DMS79 treated with DMSO at 0.1 percent for 48 hours (cell line): ENCODE measurements around the gene ATRNL1.
"Not testable (repeated sequence)": the region's sequence is repeated elsewhere in the genome, so short reads cannot be mapped to it uniquely, and the experiment has no call there.

Source experiments
- DNase-seq: peaks from one replicate; lab custom pipeline; 2025; lab: John Stamatoyannopoulos, UW

The ATRNL1 gene

DNA sequence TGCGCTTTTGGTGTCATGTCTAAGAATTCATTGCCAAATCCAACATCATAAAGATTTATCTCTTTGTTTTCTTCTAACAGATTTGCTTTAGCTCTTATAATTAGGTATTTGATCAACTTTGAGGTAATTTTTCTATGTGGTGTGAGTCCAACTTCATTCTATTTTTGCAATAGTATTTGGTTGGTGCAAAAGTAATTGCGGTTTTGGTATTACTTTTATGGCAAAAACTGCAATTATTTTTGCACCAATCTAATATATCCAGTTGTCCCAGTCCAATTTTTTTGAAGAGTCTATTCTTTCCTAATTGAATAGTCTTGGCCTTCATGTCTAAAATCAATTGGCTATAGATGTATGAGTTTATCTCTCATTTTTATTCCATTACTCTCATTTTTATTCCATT lies 535.5 kb downstream of the ATRNL1 start:
- no peak for DNase-seq

GRCh38 chr10:115638246-115638645 lies 545.1 kb downstream of the ATRNL1 start:
- no peak for DNase-seq

DNA sequence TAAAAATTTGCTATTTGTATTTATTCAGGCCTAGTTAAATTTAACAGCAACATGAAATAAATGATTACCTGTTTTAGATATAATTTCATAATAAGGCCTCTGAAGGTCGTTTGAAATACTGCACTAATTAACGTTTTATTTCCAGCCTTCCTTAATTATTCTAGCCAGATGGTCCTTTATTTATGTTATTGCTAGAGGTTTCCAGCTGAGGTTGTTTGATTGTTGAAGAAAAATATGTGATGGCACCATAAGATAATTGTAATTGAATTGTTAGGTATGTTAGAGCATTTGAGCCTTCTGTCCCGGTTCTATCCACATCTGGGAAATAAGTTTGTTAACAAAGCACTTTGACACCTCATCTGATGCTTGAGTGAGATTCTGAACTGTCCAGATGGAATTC lies 556.1 kb downstream of the ATRNL1 start:
- no peak for DNase-seq

DNA sequence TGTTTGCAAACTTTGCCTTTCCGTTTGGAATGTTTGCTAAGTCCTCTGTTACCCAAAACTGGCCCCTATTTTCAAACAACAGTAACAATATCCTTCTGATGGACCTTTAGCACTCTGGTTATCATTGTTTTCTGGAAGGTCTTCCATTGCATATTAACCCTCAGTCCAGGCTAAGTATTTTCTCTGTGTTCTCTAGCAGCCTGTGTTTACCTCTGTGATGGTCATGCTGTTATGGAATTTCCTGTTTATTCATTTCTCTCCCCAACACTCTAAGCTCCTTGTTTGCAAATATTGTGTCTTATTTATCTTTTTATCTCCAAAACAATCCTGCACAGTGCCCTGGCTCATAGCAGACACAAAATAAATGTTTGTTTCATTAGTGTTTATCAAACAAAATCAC lies 560.3 kb downstream of the ATRNL1 start:
- DNase-seq = no peak

DNA sequence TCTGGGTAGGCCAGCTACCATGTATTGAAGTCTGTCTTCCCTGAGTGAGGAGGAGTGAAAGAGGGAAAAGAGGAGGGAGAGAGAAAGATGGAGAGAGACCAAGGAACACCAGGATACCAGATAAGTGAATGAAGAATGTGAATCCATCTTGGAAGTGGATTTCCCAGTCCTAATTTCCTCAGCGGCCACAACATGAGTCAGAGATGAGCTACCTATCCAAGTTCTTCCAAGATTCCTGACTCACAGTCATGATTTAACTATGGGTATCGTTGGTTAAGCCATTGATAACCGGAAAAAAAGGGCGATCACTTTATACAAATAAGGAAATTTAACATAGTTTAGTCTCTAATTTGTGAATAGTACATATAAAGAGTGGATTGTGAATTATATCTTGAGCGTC lies 561.8 kb downstream of the ATRNL1 start:
- no peak for DNase-seq

DNA sequence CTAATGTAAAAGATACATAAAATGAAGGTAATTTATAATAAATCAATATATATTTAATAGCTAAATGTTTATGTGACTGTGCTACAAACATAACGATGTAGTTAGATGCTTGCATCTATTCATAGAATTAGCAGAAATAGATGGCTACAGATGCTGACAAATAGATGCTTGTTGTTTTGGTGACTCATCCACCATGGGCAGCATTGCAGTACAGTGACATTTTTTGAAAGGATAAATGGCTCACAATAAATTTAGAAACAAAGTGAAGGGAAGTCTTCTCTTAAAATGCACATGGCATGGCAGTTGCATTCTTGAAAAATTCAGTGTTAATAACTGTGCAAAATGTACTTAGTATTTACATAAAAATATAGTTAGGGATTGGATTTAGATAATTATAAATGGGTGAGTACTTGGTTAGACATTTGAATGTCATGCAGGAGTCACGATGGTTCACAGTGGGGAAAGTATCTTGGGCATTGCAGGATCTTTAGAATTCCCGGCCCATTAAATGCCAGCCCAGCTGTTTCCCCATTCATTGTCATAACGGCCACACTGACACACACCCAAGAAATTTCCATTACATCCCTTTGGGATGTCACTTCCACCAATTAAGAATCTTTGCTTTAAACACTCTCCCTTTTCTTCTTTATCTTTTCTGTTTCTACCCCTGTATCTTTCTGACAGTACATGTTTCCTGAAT lies 564.1 kb downstream of the ATRNL1 start:
- DNase-seq = no peak

- no peak for DNase-seq
These were observed 566.5 kb downstream of the ATRNL1 start for GRCh38 chr10:115659616-115660015.

DNA sequence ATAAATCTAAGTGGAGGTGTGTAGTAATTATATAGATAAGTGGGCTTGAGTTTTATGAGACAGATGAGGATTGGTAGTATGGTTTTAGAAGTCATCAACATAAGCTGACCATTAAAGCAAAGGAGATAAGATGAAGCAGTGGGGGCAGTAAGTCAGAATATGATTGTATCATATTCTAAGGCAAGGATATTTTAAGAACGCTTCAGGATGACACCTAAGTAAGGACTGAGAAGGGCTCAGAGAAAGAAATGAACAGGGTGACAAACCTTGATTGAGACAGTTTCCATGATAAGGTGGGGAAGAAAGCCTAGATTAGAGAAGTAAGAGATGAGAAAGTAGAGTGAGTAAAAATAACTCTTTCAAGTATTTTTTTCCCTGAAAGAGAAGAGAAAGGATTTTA lies 567.2 kb downstream of the ATRNL1 start:
- DNase-seq = no peak

DNA sequence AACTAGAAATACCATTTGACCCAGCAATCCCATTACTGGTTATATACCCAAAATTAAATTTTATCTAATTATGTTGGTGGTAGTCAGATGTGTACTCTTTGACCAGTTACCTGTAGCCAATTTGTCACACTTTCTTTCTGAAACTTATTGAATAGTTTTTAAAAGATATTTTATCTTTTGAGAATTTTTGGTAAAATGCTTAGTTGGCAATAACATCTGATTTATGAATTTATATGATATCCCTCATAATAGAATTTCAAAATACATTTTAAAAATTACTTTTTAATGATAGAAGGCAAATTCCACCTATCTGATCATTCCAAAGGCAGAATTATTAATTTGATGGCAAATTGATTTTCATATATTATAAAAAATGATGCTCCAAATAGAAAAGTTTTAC lies 569.3 kb downstream of the ATRNL1 start:
- DNase-seq = no peak

- DNase-seq = no peak
These were observed 572.4 kb downstream of the ATRNL1 start for GRCh38 chr10:115665549-115665948.

GRCh38 chr10:115674496-115674895 lies 581.3 kb downstream of the ATRNL1 start:
- DNase-seq = no peak

DNA sequence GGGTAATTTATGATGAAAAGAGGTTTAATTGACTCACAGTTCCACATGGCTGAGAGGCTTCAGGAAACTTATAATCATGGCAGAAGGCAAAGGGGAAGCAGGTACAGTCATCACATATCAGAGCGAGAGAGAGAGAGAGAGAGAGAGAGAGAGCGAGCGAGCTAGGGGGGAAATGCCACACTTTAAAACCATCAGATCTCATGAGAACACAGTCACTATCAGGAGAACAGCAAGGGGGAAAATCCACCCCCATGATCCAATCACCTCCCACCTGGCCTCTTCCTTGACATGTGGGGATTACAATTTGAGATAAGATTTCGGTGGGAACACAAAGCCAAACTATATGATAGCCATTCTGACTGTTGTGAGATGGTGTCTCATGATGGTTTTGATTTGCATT lies 603.6 kb downstream of the ATRNL1 start:
- DNase-seq = no peak

DNA sequence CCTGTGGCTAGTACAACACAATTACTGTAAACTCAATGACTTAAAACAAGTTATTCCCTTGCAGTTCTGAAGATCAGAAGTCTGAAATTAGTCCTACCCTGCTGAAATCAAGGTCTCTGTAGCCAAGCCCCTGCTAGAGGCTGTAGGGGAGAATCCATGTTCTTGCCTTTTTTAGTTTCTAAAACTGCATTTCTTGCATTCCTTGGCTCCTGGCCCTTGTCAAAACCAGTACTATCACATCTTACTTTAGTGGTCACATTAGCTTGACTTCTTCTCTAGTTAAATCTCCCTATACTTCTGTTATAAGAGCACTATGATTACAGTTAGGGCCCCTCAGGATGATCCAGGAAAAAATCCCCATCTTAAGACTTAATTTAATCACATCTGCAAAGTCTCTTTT lies 612.9 kb downstream of the ATRNL1 start:
- no peak for DNase-seq

GRCh38 chr10:115706488-115707076 lies 613.4 kb downstream of the ATRNL1 start:
- DNase-seq = no peak

DNA sequence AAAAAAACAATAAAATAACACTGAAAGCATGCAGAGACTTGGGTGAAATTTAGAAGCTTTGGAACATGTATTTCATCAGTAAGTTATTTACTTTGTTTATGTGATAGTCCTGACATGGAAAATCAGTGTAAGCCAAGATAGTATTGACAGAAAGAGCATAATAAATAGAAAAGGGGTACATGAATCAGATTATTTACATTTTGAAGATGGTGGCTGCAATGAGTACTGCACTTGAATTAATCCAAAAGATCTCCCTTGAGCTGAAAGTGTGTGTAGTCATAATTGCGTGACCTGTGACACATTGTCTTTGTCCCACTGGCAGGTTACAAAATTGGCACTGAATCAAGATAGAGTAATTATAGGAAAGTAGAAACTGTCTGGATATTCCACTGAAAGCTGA lies 617.0 kb downstream of the ATRNL1 start:
- DNase-seq = no peak

- no peak for DNase-seq
These were observed 618.1 kb downstream of the ATRNL1 start for GRCh38 chr10:115711306-115711705.

DNA sequence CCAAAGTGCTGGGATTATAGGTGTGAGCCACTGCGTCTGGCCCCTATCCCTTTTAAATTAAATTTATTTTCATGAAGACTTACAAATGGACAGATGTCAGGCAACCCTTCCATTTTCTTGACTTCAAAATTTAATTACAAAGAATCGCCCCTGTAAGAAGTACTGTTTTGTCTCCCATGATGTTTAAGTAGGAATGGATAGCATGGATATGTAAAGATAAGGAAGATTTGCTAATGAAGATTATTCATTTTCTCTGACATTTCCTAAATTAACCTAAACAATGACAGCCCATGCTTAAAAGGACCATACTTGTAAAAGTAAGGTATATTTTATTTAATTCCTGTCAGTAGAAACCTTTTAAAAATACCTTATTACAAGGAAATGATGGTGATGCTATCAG lies 627.0 kb downstream of the ATRNL1 start:
- no peak for DNase-seq

GRCh38 chr10:115727129-115727528 lies 634.0 kb downstream of the ATRNL1 start:
- no peak for DNase-seq

DNA sequence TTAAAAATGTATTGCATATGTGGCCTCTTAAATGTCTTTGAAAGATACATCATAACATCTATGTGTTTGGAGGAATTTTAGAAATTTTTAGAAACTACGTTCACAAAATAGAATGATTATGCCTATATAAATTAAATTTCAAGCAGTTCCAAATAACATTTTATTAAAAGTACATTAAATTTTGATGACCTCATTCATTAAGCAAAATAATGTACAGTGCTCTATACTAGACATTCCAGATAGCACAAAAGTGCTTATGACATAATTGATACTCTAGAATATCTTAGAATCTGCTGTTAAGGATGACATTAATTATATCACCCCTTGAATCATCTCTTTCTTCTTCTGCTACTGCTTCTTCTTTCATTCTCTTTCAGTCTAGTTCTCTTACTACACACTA lies 650.9 kb downstream of the ATRNL1 start:
- DNase-seq = no peak

DNA sequence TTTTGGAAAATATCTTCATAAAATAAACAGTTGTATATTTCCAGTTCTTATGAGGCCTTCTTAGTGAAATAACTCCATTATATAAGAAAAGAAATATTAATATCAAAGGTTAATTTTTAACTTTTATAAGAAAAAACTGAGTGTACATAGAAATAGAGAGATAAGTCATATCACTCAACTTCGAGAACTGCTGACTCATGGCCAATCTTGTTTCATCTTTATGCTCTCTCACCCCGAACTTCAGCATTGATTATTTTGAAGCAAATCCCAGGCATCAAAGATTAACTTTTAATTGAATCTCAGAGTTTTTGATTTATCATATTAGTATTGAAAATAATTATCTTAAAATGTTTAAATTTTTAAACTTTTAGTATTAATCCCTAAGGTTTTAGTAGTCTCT lies 652.8 kb downstream of the ATRNL1 start:
- no peak for DNase-seq

DNA sequence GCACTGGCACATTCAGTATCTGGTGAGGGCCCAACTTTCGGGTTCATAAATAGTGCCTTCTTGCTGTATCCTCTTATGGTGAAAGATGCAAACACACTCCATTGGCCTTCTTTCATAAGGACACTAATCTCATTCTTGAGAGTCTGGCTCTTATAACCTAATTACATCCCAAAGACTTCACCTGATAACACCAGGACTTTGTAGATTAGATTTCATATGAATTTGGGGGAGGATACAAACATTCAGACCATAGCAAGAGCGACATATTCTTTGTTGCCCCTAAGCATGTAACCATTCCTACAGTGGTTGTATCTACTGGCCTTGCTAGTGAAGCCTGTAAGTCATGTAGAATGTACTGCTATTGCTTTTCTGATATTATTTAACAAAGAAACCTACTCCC lies 654.6 kb downstream of the ATRNL1 start:
- DNase-seq = no peak

DNA sequence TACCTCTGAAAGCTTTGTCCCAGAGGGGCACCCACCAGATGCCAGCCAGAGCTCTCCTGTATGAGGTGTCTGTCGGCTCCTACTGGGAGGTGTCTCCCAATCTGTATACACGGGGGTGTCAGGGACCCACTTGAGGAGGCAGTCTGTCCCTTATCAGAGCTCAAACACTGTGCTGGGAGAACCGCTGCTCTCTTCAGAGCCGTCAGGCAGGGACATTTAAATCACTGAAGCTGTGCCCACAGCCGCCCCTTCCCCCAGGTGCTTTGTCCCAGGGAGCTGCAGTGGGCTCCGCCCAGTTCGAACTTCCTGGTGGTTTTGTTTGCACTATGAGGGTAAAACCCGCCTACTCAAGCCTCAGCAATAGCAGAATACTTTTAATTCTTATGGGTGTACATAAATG lies 665.3 kb downstream of the ATRNL1 start:
- not testable (repeated sequence) for DNase-seq

GRCh38 chr10:115760131-115760530 lies 667.0 kb downstream of the ATRNL1 start:
- no peak for DNase-seq

DNA sequence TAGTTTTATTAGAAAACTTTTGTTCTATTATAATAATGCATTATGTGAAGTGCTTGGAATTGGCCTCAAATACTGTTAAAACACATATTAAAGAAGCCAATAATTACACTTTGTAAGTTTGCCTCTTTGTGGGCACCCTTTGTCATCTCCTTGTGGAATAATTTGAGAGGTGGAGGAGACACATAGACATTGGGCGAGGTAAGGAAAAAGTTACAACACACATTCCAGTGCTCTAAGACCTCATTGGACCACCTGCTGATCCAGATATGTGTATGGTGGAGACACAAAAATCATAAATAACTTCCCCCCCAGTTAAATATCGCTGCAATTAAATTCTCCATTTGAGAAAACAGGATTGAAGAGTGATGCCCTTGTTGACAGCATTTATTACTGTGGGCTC lies 668.0 kb downstream of the ATRNL1 start:
- no peak for DNase-seq
